ENCODE results near the gene GALNTL6. TPM values are rescaled to one million over a fixed set of nuclear protein-coding genes. Genes with fewer than 3 reads are reported as not detected.

Gene GALNTL6
- total RNA-seq, 2 experiments from 2014 or later = not detected

GRCh38 chr4:172127168-172127567 lies 314.0 kb downstream of the GALNTL6 start:
- no peak for ATAC-seq (ENCODE audit: low read depth)
- Mint-ChIP-seq H3K36me3 (no peaks in the 10 kb centered on the region), H3K27me3 (no peaks in the 10 kb centered on the region), H3K27ac (no peak overlapping the region), H3K4me3 (no peak overlapping the region), H3K9me3 (peaks cover 1% of the 10 kb centered on the region), H3K4me1 (no peaks in the 10 kb centered on the region)
- no peak for DNase-seq
- POLR2A ChIA-PET = no interaction called here

- Mint-ChIP-seq H3K36me3 (no peaks in the 10 kb centered on the region), H3K9me3 (peaks cover 1% of the 10 kb centered on the region), H3K4me1 (no peaks in the 10 kb centered on the region), H3K27me3 (no peaks in the 10 kb centered on the region), H3K27ac (no peak overlapping the region), H3K4me3 (no peak overlapping the region)
- POLR2A ChIA-PET = no interaction called here
- no peak for DNase-seq
- ATAC-seq (ENCODE audit: low read depth) = no peak
Observed at GRCh38 chr4:172129593-172129992, 316.4 kb downstream of the GALNTL6 start.

GRCh38 chr4:172134521-172134920 lies 321.3 kb downstream of the GALNTL6 start:
- POLR2A ChIA-PET = no interaction called here
- H3K36me3 Mint-ChIP-seq = no peaks in the 10 kb centered on the region
- H3K4me3 Mint-ChIP-seq = no peak overlapping the region

GRCh38 chr4:172141025-172141424 lies 327.8 kb downstream of the GALNTL6 start:
- no peaks in the 10 kb centered on the region for H3K4me1 Mint-ChIP-seq
- H3K27ac Mint-ChIP-seq = no peak overlapping the region
- no peak overlapping the region for H3K4me3 Mint-ChIP-seq
- no peak for ATAC-seq (ENCODE audit: low read depth)
- no peak for DNase-seq
- H3K36me3 Mint-ChIP-seq = no peaks in the 10 kb centered on the region
- POLR2A ChIA-PET = no interaction called here
- H3K9me3 Mint-ChIP-seq = no peaks in the 10 kb centered on the region
- H3K27me3 Mint-ChIP-seq = no peaks in the 10 kb centered on the region

More at GRCh38 chr4:172134521-172134920, 321.3 kb downstream of the GALNTL6 start:
- ATAC-seq (ENCODE audit: low read depth) (no peak), DNase-seq (no peak)
- Mint-ChIP-seq H3K9me3 (no peaks in the 10 kb centered on the region), H3K27me3 (no peaks in the 10 kb centered on the region), H3K27ac (no peak overlapping the region), H3K4me1 (no peaks in the 10 kb centered on the region)

GRCh38 chr4:172142281-172142741 lies 329.1 kb downstream of the GALNTL6 start:
- Mint-ChIP-seq H3K9me3 (no peaks in the 10 kb centered on the region), H3K4me1 (no peaks in the 10 kb centered on the region), H3K27me3 (no peaks in the 10 kb centered on the region), H3K4me3 (no peak overlapping the region), H3K36me3 (no peaks in the 10 kb centered on the region), H3K27ac (no peak overlapping the region)
- DNase-seq (no peak), ATAC-seq (ENCODE audit: low read depth) (no peak)
- POLR2A ChIA-PET = no interaction called here

GRCh38 chr4:172143605-172144314 lies 330.6 kb downstream of the GALNTL6 start:
- DNase-seq (no peak), ATAC-seq (ENCODE audit: low read depth) (no peak)
- H3K27ac Mint-ChIP-seq = no peak overlapping the region
- no peak overlapping the region for H3K4me3 Mint-ChIP-seq
- no peaks in the 10 kb centered on the region for H3K9me3 Mint-ChIP-seq
- no peaks in the 10 kb centered on the region for H3K27me3 Mint-ChIP-seq
- no peaks in the 10 kb centered on the region for H3K36me3 Mint-ChIP-seq
- POLR2A ChIA-PET = no interaction called here
- H3K4me1 Mint-ChIP-seq = no peaks in the 10 kb centered on the region

- Mint-ChIP-seq H3K27ac (no peak overlapping the region), H3K4me3 (no peak overlapping the region), H3K36me3 (no peaks in the 10 kb centered on the region), H3K4me1 (no peaks in the 10 kb centered on the region), H3K27me3 (no peaks in the 10 kb centered on the region), H3K9me3 (no peaks in the 10 kb centered on the region)
- DNase-seq = no peak
- ATAC-seq (ENCODE audit: low read depth) = no peak
- POLR2A ChIA-PET = no interaction called here
Observed at GRCh38 chr4:172147687-172148086, 334.5 kb downstream of the GALNTL6 start.

- H3K36me3 Mint-ChIP-seq = no peaks in the 10 kb centered on the region
- H3K4me1 Mint-ChIP-seq = no peaks in the 10 kb centered on the region
- H3K27ac Mint-ChIP-seq = no peak overlapping the region
- peaks cover 3% of the 10 kb centered on the region for H3K9me3 Mint-ChIP-seq
- DNase-seq (no peak), ATAC-seq (ENCODE audit: low read depth) (no peak)
- no peaks in the 10 kb centered on the region for H3K27me3 Mint-ChIP-seq
- POLR2A ChIA-PET = no interaction called here
- H3K4me3 Mint-ChIP-seq = no peak overlapping the region
Observed at GRCh38 chr4:172149329-172149728, 336.1 kb downstream of the GALNTL6 start.

- H3K36me3 Mint-ChIP-seq = no peaks in the 10 kb centered on the region
- H3K4me1 Mint-ChIP-seq = no peaks in the 10 kb centered on the region
- DNase-seq (no peak), ATAC-seq (ENCODE audit: low read depth) (no peak)
- H3K27me3 Mint-ChIP-seq = no peaks in the 10 kb centered on the region
- H3K9me3 Mint-ChIP-seq = peaks cover 3% of the 10 kb centered on the region
- H3K27ac Mint-ChIP-seq = no peak overlapping the region
- POLR2A ChIA-PET = no interaction called here
- H3K4me3 Mint-ChIP-seq = no peak overlapping the region
Observed at GRCh38 chr4:172152284-172152683, 339.1 kb downstream of the GALNTL6 start.

- H3K9me3 Mint-ChIP-seq = peaks cover 3% of the 10 kb centered on the region
- POLR2A ChIA-PET = no interaction called here
- no peak overlapping the region for H3K4me3 Mint-ChIP-seq
- DNase-seq (no peak), ATAC-seq (ENCODE audit: low read depth) (no peak)
- H3K27ac Mint-ChIP-seq = no peak overlapping the region
- H3K27me3 Mint-ChIP-seq = no peaks in the 10 kb centered on the region
- no peaks in the 10 kb centered on the region for H3K4me1 Mint-ChIP-seq
- H3K36me3 Mint-ChIP-seq = no peaks in the 10 kb centered on the region
Observed at GRCh38 chr4:172153719-172154118, 340.5 kb downstream of the GALNTL6 start.

- Mint-ChIP-seq H3K4me1 (no peaks in the 10 kb centered on the region), H3K9me3 (peaks cover 3% of the 10 kb centered on the region), H3K36me3 (no peaks in the 10 kb centered on the region), H3K27me3 (no peaks in the 10 kb centered on the region), H3K27ac (no peak overlapping the region), H3K4me3 (no peak overlapping the region)
- ATAC-seq (ENCODE audit: low read depth) = no peak
- DNase-seq = no peak
- POLR2A ChIA-PET = no interaction called here
Observed at GRCh38 chr4:172155838-172156345, 342.7 kb downstream of the GALNTL6 start.

GRCh38 chr4:172157946-172158345 lies 344.7 kb downstream of the GALNTL6 start:
- Mint-ChIP-seq H3K36me3 (no peaks in the 10 kb centered on the region), H3K9me3 (peaks cover 2% of the 10 kb centered on the region), H3K4me1 (no peaks in the 10 kb centered on the region), H3K27me3 (no peaks in the 10 kb centered on the region), H3K27ac (no peak overlapping the region), H3K4me3 (no peak overlapping the region)
- no peak for DNase-seq
- POLR2A ChIA-PET = no interaction called here
- no peak for ATAC-seq (ENCODE audit: low read depth)

- H3K4me3 Mint-ChIP-seq = no peak overlapping the region
Observed at GRCh38 chr4:172163215-172163614, 350.0 kb downstream of the GALNTL6 start.

GRCh38 chr4:172168888-172169287 lies 355.7 kb downstream of the GALNTL6 start:
- Mint-ChIP-seq H3K9me3 (peaks cover 3% of the 10 kb centered on the region), H3K36me3 (no peaks in the 10 kb centered on the region), H3K27ac (no peak overlapping the region), H3K27me3 (no peaks in the 10 kb centered on the region), H3K4me3 (no peak overlapping the region), H3K4me1 (no peaks in the 10 kb centered on the region)
- ATAC-seq (ENCODE audit: low read depth) (no peak), DNase-seq (no peak)
- POLR2A ChIA-PET = no interaction called here

More at GRCh38 chr4:172163215-172163614, 350.0 kb downstream of the GALNTL6 start:
- DNase-seq (no peak), ATAC-seq (ENCODE audit: low read depth) (no peak)
- Mint-ChIP-seq H3K9me3 (no peaks in the 10 kb centered on the region), H3K4me1 (no peaks in the 10 kb centered on the region), H3K27me3 (no peaks in the 10 kb centered on the region), H3K36me3 (no peaks in the 10 kb centered on the region), H3K27ac (no peak overlapping the region)
- POLR2A ChIA-PET = no interaction called here
